Subcutaneous abdominal adipose tissue (tissue), 5 donors: ENCODE results near the gene ZFYVE16.
"Not testable (repeated sequence)": the region's sequence is repeated elsewhere in the genome, so short reads cannot be mapped to it uniquely, and the experiment has no call there.

Source experiments
- H3K27ac ChIP-seq: one replicate; pipeline ENCODE4 v1.7.0; 2013; ENCODE audit warnings: low read depth, mild to moderate bottlenecking, inconsistent platforms, low read length, moderate library complexity
- H3K27me3 ChIP-seq, 5 donors: one replicate each; pipeline ENCODE4 v1.7.0; 2013; ENCODE audit warnings: low read length in 5 of 5, inconsistent platforms in 1 of 5; ENCODE audit not compliant: control insufficient read depth in 5 of 5, insufficient read depth in 4 of 5
- H3K36me3 ChIP-seq, 5 donors: one replicate each; pipeline ENCODE4 v1.7.0; 2013; ENCODE audit warnings: low read length in 5 of 5; ENCODE audit not compliant: control insufficient read depth in 5 of 5, insufficient read depth in 5 of 5
- H3K4me1 ChIP-seq, 5 donors: one replicate each; pipeline ENCODE4 v1.7.0; 2013; ENCODE audit warnings: low read length in 5 of 5, mild to moderate bottlenecking in 3 of 5, moderate library complexity in 1 of 5; ENCODE audit not compliant: control insufficient read depth in 5 of 5, insufficient read depth in 5 of 5
- H3K4me3 ChIP-seq, 5 donors: one replicate each; pipeline ENCODE4 v1.7.0; 2013; ENCODE audit warnings: low read length in 5 of 5, low read depth in 1 of 5
- H3K9ac ChIP-seq, 5 donors: one replicate each; pipeline ENCODE4 v1.7.0; 2013; ENCODE audit warnings: low read length in 5 of 5, mild to moderate bottlenecking in 4 of 5, moderate library complexity in 3 of 5
- H3K9me3 ChIP-seq, 5 donors: one replicate each; pipeline ENCODE4 v1.7.0; 2013; ENCODE audit warnings: low read length in 5 of 5; ENCODE audit not compliant: control insufficient read depth in 5 of 5
- donor health status: healthy.
- donor health status: healthy.
- donor health status: healthy.
- donor health status: healthy.
- donor health status: healthy.

The ZFYVE16 gene

GRCh38 chr5:80409367-80409966 is 1.6 kb downstream of the ZFYVE16 start:
- Histone ChIP-seq H3K4me3 (peak overlapping the region in 4 of 5 donors; percentile 82 to 94 (median 86)), H3K27me3 (no peaks in the 10 kb centered on the region), H3K4me1 (peaks cover 6 to 25% (median 19%) of the 10 kb centered on the region in 5 donors), H3K9ac (peak overlapping the region in 3 of 5 donors; percentile 62 to 93 (median 90)), H3K9me3 (no peaks in the 10 kb centered on the region), H3K27ac (peak overlapping the region; percentile 97), H3K36me3 (no peaks in the 10 kb centered on the region)

- H3K4me1 ChIP-seq, result peaks cover 6 to 23% (median 15%) of the 10 kb centered on the region in 5 donors
- no peak overlapping the region for H3K4me3 ChIP-seq
- no peak overlapping the region for H3K27ac ChIP-seq
- no peak overlapping the region for H3K9ac ChIP-seq
- H3K9me3 ChIP-seq, result no peaks in the 10 kb centered on the region
- H3K27me3 ChIP-seq, result no peaks in the 10 kb centered on the region
- no peaks in the 10 kb centered on the region for H3K36me3 ChIP-seq
These were observed 3.8 kb downstream of the ZFYVE16 start for GRCh38 chr5:80411589-80412219.

- Histone ChIP-seq H3K4me3 (no peak overlapping the region), H3K36me3 (no peaks in the 10 kb centered on the region), H3K4me1 (peaks cover 2 to 11% (median 6%) of the 10 kb centered on the region in 5 donors), H3K27me3 (no peaks in the 10 kb centered on the region), H3K9me3 (no peaks in the 10 kb centered on the region), H3K27ac (no peak overlapping the region), H3K9ac (no peak overlapping the region)
These were observed 6.2 kb downstream of the ZFYVE16 start for GRCh38 chr5:80414113-80414512.

- Histone ChIP-seq H3K36me3 (no peaks in the 10 kb centered on the region), H3K9me3 (peaks cover 0 to 5% (median 0%) of the 10 kb centered on the region in 5 donors), H3K4me1 (no peaks in the 10 kb centered on the region), H3K27me3 (no peaks in the 10 kb centered on the region), H3K4me3 (no peak overlapping the region), H3K9ac (no peak overlapping the region), H3K27ac (no peak overlapping the region)
These were observed 10.1 kb downstream of the ZFYVE16 start for GRCh38 chr5:80417973-80418372.

- not testable (repeated sequence) for H3K36me3 ChIP-seq, H3K9ac ChIP-seq, H3K27ac ChIP-seq, H3K9me3 ChIP-seq, H3K27me3 ChIP-seq, H3K4me1 ChIP-seq, H3K4me3 ChIP-seq
These were observed 16.5 kb downstream of the ZFYVE16 start for GRCh38 chr5:80424365-80424764.

GRCh38 chr5:80435476-80435875 is 27.6 kb downstream of the ZFYVE16 start:
- H3K36me3 ChIP-seq, result peaks cover 21 to 33% (median 22%) of the 10 kb centered on the region in 5 donors
- H3K9ac ChIP-seq, result no peak overlapping the region
- no peaks in the 10 kb centered on the region for H3K9me3 ChIP-seq
- H3K4me3 ChIP-seq, result no peak overlapping the region
- no peaks in the 10 kb centered on the region for H3K4me1 ChIP-seq
- no peaks in the 10 kb centered on the region for H3K27me3 ChIP-seq
- H3K27ac ChIP-seq, result no peak overlapping the region

- Histone ChIP-seq H3K9me3 (no peaks in the 10 kb centered on the region), H3K4me3 (no peak overlapping the region), H3K4me1 (no peaks in the 10 kb centered on the region), H3K9ac (no peak overlapping the region), H3K27me3 (no peaks in the 10 kb centered on the region), H3K36me3 (peaks cover 21 to 40% (median 25%) of the 10 kb centered on the region in 5 donors), H3K27ac (no peak overlapping the region)
These were observed 29.5 kb downstream of the ZFYVE16 start for GRCh38 chr5:80437326-80437725.

- H3K9ac ChIP-seq, result no peak overlapping the region
- no peak overlapping the region for H3K4me3 ChIP-seq
- H3K4me1 ChIP-seq, result no peaks in the 10 kb centered on the region
- no peaks in the 10 kb centered on the region for H3K9me3 ChIP-seq
- H3K36me3 ChIP-seq, result peaks cover 29 to 47% (median 34%) of the 10 kb centered on the region in 5 donors
- no peak overlapping the region for H3K27ac ChIP-seq
- no peaks in the 10 kb centered on the region for H3K27me3 ChIP-seq
These were observed 30.9 kb downstream of the ZFYVE16 start for GRCh38 chr5:80438739-80439138.

- Histone ChIP-seq H3K27ac (no peak overlapping the region), H3K4me1 (no peaks in the 10 kb centered on the region), H3K4me3 (no peak overlapping the region)
These were observed 31.3 kb downstream of the ZFYVE16 start for GRCh38 chr5:80439213-80439612.

GRCh38 chr5:80442742-80443141 is 34.9 kb downstream of the ZFYVE16 start:
- no peaks in the 10 kb centered on the region for H3K27me3 ChIP-seq
- H3K9ac ChIP-seq, result no peak overlapping the region
- H3K27ac ChIP-seq, result no peak overlapping the region
- H3K9me3 ChIP-seq, result no peaks in the 10 kb centered on the region
- H3K36me3 ChIP-seq, result peaks cover 22 to 43% (median 30%) of the 10 kb centered on the region in 5 donors
- H3K4me1 ChIP-seq, result no peaks in the 10 kb centered on the region
- no peak overlapping the region for H3K4me3 ChIP-seq

More at GRCh38 chr5:80439213-80439612, 31.3 kb downstream of the ZFYVE16 start:
- Histone ChIP-seq H3K36me3 (peaks cover 29 to 48% (median 37%) of the 10 kb centered on the region in 5 donors), H3K9ac (no peak overlapping the region), H3K9me3 (no peaks in the 10 kb centered on the region), H3K27me3 (no peaks in the 10 kb centered on the region)
